ENCODE data around the gene PTPRT.

Gene PTPRT

DNA sequence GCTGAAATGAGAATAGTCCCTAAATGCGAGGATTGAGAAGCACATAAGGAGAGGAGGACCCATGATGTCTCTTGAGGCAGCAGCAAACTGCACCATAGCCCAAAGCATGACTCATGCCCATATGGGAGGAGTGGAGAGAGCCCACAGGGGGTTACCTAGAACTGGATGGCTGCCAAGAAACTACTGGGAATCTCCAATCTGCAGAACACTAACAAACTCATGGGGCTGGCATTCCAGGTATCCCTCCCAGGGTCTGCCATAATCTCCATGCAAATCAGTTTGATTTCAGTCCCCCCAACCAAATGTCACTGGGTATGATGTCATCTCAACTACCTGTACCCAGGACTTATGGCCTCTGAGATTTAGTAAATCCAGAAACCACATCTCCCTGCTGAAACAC is 410.5 kb downstream of the PTPRT start:
- DNase-seq: no peak

DNA sequence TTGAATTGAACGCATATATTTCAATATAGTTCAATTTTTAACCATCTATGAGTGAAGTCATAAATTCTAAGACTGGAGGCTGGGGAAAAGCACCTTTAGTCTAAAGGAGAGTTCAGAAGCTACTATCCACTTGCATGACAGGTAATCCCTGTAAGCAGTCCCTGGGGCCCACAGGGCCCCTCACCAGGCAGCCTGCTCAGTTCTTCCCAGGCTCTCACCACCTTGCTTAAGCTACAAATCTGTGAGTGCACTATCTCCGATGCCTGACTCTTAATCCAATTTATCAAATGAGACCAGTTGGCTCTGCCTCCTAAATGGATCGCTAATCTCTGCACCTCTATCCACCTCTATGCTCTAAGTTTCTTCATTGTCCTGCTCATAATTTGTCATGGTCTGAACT is 413.8 kb downstream of the PTPRT start:
- DNase-seq: no peak

DNA sequence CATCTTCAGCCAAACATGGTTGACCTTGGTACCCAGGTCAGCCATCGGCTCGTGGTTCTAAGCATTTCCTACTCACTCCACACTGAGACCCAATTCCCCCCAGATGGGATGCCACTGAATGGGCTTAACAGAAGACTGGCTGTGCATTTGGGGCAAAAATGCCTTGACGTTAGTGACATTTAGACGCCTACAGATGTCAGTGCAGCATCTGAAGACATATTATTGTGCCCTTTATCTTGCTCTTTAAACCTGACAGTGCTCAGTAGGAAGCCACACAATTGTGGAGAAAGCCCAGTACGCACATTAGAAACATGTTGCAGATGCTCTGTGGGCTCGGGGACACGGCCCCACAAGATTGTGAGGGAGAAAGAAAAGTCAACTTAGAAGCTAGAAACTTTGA is 414.7 kb downstream of the PTPRT start:
- no peak for DNase-seq

DNA sequence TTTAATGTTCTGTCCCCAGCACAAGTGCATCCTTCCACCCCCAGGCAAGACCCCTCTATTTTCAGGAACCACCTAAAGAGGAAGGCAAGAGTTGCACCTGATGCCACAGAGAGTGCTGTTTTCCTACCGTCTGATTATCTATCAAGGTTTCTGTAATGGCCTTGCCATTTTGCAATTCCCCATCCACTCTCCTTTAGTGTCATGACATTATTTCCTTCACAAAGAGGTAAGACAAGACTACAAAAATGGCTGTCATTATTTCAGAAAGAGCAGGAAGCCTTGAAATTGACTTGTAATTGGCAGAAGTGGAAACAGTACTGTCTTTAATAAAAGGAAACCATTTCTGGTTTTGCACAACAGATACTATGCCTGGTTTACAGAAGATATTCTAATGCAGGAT is 426.7 kb downstream of the PTPRT start:
- no peak for DNase-seq

DNA sequence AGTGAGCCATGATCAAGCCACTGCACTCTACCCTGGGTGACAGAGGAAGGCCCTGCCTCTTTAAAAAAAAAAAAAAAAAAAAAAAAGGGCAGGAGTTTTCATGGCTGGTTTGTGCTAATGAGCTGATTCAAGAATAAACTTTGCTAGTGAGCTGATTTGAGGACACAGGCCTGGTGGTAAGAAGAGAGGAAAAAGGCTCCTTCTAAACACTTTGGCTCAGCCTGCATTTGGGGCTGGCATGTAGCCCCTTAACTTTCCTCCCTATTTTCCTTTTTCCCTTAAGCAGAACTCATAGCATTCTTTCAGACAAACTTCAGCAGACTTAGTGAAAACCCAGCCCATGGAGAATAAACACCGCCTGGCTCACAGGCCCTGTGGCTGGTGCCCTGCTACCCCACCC is 432.7 kb downstream of the PTPRT start:
- no peak for DNase-seq

DNA sequence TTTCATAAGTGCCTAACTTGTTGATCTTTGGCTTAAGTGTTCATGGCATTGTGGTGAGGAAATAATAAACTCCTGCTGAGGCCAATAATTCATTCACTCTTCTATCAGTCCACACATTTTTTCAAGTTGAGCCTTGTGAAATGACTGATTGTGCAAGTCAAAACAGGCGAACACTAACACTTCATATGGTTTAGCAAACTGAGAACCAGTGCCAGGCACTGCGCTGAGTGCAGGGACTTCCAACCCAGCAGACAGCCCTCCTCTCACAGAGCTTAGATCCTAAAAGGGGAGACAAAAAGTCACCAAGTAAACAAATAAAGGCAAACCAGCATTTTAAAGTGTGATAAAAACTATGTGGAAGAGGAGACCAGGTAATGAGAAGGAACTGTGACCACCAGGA is 435.0 kb downstream of the PTPRT start:
- DNase-seq: no peak

DNA sequence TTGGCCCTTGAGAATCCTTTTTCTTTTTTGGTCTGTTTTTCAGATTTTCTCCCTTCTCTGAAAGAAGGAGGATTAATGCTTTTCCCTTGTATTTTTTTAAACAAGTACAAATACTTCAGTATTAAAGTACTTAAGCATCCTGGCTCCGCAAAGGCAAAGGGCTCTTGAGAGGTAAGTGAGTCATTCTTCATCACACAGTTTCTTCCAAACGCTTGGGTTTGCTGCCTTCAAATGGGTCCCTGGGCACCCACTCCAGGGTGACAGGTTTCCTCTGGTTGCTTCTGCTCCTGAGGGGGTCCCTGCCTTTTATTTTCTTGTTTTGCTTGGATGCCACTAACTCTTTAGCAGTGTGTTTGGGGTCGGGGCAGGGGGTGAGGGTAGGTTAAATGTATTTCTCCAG is 437.1 kb downstream of the PTPRT start:
- DNase-seq: no peak

DNA sequence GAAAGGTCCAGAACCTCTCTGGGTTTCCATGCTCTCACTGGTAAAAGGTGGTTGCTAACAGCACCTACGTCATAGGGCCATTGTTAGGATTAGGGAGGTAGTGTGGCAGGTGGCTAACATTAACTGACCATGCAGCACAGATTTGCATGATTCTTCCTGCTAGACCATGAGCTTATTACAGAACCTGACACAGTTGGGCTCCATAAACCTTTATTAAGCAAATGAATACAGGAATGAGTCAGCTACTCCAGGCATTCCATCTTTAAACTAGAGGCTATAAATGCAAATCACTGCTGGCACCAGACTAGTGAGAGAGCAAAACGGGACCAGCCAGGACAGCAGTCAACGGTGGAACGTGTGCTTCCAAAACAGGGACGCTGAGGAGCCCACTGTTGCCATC is 440.1 kb downstream of the PTPRT start:
- no peak for DNase-seq

DNA sequence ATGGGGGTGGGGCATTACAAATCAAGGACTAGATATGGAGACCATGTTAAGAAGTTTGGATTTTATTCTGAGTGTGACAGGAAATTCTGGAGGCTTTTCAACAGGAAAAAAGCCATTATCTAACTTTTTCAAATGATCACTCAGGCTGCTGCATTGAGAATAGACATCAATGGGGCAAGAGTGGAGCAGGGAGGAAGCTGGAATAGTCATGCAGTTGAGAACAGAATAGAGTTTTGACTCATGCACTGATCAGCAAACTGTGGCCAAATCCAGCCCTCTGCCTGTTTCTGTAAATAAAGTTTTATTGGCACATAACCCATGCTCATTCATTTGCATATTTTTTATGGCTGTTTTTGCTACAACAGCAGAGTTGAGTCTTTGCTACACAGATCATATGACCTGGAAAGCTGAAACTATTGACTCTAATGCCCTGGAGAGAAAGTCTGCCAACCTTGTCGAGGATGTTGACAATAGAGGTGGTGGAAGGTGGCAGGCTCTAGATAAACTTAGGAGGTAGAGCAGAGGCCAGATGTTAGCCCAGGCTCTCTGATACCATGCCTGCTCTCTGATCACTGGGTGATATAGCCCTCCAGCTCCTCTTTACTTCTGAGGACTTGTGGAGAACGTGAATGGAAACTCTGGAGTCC is 441.8 kb downstream of the PTPRT start:
- DNase-seq: no peak

DNA sequence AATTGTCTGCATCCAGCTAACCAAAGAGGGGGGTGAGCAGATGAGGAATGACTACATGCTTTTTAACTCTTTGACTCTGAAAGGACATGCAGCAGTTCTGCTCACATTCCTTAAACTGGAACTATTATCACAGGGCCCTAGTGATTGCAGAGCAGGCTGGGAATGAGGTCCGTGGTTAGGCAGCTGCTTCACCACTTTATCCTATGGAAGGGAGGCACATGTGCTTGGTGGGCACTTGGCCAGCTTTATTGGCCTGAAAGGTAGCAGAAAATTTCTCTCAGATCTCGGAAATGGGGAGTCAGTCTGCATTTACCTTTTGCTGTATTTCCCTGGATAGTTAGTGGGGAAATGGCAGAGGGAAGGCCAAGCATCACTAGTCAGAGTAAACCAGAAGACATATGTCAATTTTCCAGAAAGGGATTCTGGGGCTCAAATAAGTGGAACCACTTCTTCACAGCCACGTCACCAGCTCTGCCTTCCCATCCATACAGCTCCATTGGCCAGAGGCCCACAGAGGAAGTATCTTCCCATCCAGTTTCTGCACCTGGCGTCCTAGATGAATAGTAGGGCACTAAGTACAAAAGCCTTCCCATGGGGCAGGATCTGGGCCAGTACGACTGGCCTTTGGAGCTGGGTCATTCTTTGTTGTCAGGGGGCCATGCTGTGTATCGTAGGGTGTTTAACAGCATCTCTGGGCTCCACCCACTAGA is 444.8 kb downstream of the PTPRT start:
- no peak for DNase-seq

DNA sequence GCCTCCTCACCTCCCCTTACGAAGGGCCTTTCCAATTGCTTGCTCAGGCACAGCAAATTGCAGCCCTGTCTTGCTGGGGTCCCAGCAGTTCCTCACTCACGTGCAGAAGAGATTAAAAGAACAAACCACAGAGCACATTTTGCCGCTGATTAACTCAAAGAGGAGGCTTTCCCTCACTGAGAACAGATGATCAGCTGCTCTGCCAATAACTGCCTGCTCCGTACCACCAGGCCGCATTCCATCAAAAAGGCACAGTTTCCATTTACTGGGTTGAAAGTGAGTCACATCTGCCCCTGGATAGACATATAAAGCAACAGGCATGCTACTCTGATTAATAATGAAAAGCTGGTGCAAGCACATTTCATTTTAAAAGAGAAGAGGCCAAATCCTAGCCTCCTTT is 446.8 kb downstream of the PTPRT start:
- no peak for DNase-seq

DNA sequence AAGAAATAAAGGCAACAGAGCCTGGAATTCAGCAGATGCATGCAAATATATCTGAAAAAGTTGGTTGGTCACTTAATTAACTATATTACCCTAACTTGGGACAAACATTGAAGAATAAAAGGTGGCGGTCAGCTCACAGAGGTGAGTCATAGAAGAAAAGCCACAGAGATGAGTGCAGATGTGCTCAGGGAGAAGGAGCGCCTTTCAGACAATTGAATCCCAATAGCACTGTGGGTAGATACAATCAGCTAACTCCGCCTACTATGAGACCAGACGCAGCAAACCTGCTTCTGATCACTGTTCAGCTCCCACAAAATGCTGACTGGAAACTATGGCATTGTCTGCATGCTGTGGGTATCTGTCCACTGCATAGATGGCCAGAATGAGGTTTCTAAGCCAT is 447.8 kb downstream of the PTPRT start:
- no peak for DNase-seq

DNA sequence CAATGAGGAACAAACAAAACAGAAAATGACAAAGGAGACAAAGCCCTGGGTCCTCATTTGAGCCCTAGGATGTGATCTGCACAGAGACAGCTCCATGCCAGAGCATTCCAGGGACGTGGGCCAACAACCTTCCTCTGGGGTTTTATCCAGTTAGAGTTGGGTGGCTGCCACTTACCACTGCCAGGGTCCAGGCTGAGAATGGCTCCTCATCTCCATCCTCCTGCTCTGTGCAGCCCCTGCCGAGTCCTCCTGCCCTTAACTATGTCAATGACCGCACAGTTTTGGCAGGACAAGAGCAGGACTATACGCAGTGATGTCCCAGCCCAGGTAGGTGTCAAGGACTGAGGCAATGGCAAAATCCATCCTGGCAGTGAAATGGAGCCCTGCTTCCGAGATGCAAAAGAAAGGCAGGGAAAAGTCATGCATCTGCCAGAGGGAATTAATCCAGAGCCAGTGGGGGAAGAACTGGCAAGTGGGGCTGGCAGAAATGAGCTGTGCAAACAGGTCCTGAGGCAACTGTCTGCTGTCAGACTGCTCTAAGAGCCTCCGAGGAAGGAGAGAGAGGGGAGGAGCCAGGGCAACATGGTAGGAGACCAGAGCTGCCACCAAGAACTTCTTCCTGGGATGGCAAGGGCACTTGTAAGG is 449.4 kb downstream of the PTPRT start:
- no peak for DNase-seq

DNA sequence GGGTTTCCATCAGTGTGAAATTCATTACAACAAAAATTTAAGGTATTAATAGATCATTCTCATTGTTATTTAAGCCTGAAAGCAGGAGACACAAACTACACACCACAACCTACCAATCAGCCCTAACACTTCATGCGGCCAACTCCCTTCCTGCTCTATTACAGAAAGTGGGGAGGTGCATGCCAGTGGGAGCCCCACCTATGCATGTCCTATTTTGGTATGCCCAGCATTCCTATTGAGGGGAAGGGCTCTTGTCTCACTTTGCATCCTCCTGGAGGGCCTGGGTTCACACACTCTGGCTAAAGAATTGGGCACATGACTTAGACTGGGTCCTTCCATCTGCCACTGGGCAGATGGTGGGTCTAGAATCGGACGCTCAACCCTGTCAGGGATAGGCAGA is 450.0 kb downstream of the PTPRT start:
- DNase-seq: no peak

DNA sequence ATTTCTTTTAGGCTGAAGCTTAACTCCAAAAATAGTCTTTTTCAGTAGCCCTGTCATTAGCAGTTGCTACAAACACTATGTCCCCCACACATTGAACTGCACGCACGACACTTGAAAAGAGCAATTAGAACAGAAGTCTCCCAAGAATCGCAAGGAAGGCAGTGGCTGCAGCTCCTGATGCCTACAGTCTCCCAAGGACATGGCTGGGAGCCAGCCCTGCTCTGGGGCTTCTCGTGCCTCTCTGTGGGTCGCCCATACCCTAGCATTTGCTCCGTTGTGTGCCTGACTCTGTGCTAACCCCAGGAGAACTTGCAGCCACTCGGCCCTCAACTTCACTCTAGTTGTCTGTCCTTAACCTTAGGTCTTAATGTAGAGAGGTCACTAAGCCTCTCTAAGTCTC is 454.2 kb downstream of the PTPRT start:
- DNase-seq: no peak

DNA sequence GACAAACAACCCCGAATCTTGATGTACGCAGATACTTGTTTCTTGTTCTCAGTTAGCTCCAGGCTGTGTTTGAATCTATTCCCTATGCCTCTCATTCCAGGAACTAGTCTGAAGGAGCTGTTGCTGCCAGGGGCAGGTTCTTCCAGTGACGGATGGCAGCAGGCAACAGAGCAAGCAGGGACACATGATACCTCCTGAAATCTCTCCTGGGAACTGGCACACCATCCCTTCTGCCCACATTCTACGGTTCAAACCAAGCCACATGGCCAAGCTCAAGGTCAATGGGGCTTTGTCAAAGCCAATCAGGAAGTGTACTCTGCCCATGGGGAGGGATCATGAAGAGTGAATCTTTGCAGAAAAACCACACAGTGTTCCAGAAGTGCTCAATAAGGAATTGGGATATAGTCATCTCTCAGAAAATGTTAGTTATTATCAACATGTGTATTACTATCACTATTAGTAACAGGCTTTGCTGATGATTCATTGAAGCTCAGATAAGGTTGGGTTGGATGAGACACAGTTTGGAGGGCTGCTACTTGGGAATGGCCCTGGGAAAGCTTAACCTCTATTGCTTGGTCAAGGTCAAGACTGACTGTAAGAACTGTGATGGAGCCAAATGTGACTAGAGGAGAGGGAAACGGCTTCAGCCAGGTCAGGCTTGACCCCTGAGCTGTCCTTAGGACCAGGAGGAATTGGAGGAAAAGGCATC is 454.9 kb downstream of the PTPRT start:
- no peak for DNase-seq

DNA sequence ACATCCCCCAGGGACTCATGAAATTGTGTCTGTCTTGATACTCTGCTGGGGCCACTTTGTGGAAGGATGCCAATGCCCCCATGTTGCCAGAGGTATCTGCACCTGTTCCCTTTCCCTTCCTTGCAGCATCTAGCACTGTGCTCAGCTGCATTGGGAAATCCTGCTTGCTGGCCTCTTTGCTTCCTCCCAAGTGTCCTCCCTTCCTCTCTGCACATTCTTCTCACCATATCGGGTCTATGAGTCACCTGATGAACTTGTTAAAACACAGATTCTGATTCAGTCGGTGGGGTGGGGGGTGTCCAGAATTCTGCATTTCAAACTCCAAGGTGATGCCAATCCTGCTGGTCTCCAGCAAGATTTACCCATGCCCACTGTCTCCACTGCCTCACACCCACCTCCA is 467.8 kb downstream of the PTPRT start:
- DNase-seq: no peak

DNA sequence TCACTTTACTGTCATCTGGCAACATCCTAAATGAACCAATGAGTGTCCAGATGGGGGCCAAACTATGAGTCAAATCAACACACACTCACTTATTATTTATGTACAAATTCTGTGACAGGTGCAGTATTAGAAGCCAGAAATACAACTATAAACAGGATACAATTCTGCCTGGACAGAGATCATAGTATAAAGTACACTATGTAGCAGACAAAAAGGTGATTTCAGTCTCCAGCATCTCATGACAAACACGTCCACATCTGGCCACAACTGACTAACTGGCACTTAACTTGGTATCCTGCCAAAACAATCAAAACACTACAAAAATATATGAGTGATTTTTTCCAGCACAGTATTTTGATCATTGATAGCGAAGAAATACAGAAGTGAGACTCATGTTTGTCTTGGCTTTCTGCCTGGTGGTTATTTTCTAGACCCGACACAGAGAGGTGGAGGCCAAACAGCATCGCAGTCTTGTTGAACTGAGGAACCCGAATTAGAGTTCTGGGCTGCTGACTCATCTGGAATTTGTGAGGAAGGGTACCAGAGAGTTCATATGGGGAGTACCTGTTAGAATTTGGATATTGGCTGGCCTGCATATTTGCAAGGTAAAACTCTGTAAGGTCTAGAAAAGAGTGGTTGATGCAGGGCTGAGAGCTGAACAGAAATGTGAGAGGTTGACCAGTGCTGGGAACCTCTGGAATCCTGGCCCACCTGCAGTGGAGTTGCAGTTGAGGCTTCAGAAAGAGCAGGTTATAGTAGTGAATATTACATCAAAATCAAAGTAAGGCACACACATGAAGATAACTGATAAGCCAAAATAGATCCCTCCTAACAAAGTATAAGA is 475.2 kb downstream of the PTPRT start:
- peak; percentile 87 for DNase-seq

DNA sequence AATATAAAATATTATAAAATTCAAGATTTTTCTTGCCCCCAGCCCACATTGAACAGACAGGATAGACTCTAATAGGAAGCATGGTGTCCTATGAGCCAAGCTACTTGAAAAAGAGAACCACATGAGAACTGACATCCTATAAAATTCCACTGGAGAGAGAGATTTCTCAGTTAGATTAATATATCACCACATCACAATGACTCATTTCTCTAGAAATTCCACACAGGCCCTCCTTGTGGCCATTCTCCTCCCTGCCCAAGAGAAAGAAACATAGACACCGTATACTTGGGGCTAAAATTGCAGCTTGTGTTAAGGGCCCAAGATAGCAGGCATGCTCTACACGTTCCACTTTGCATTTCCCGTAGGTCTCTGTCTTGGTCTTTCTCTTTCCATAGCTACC is 481.4 kb downstream of the PTPRT start:
- no peak for DNase-seq

DNA sequence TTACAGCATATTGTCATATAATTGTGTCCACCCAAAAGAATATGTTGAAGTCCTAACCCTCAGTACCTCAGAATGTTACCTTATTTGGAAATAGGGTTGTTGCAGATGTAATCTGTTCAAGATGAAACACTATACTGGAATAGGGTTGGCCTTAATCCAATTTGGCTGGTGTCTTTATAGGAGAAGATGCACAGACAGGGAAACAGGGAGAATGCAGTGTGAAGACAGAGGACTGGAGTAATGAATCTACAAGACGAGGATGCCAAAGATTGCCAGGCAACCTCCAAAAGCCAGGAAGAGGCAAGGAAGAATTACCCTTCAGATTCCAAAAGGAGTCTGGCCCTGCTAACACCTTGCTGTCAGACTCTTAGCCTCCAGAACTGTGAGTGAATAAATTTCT is 482.9 kb downstream of the PTPRT start:
- no peak for DNase-seq

DNA sequence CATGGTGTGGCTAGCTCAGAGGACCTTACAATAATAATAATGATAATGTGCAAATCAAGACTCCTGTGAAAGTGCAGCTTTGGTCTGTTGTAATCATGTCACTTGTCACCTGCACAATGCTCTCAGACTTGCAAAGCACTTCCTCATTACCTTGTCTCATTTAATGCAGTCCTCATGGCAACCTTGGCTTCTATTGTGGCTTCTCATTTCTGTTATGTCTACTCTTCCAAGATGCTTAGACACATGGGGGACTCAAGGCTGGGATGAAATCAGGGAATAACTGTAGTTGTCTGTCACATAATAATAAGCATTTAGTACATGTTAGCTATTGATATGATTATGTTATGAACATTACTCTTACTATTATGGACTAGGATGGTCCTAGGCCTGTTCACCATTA is 484.2 kb downstream of the PTPRT start:
- no peak for DNase-seq

DNA sequence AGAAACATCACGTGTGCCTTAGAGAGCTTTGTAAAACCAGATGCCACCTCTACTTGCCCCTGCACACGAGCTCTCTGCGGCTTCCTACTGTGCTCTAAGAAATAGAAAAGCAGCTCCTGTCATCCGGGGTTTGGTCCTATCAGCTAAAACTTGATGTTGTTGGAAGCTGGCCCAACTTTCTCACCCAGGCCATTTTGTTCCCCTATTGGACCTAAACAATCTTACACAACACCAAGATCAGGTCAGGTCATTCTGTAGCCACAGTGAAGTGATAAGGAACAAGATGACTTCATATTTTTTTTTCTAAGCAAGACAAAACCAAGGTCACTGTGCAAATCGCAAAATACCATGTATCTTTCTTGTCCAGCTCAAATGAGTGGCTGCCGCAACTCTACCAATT is 486.0 kb downstream of the PTPRT start:
- no peak for DNase-seq

DNA sequence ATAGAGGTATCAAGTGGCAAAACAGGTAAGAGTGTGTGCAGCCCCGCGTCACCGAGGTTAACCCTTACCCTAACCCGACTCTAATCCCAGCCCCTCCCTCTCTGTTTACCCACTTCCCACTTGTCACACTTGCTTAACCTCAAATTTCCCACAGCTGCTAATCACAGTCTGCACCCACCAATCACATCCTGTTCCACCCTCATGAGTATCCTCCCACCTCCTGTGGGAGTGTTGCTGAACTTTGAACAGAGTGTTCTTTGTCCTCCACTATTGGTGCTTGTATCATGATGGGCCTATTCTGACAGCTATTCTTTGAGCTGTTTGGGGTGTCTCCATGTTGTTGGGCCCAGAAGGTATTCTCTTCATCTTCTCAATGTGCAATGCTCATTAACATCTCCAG is 487.8 kb downstream of the PTPRT start:
- no peak for DNase-seq

Data from NCI-H748 treated with DMSO at 0.1 percent for 48 hours (cell line).